A375 (cell line): Measurements from ENCODE around the gene SNRNP35. TPM values are rescaled to one million over a fixed set of nuclear protein-coding genes. Genes with fewer than 3 reads are reported as not detected.

Experiments
- small RNA-seq: library from RNA; depleted of rRNA; stranded (forward); fragments of <200 nt; gene quantifications from one replicate; pipeline ENCODE3, GENCODE V24; 2014
- total RNA-seq: library from RNA; depleted of rRNA; stranded (reverse); fragments of >200 nt; shearing (Covaris generic); gene quantifications from 2 replicates; pipeline ENCODE4 v1.2.3, GENCODE V29; 2014; rRNA removed

The SNRNP35 gene
- total RNA-seq = 30.7 and 33.3 TPM in 2 replicates

GRCh38 chr12:123457980-123458779 lies at the start of gene SNRNP35:
Gene SNRNP35, plus strand, starts transcription at chr12:123458139. Its CDS starts 7,402 bp downstream, at chr12:123465541.

GRCh38 chr12:123436017-123436964 lies 21.6 kb upstream of the SNRNP35 start, which contains the start of gene RILPL2:
Gene RILPL2, minus strand, starts transcription at chr12:123436684. Its CDS starts 264 bp downstream, at chr12:123436420.

Small RNA genes within 50 kb of the gene (small RNA-seq; reads per million reads assigned to genes)
- gene AC145423.2 = not detected

Other genes with a start within 250 kb of the SNRNP35 start
- 37.9 and 64.6 TPM in 2 replicates for gene MPHOSPH9, start 225.0 kb upstream of the SNRNP35 start, total RNA-seq
- 9.8 and 10.0 TPM in 2 replicates for gene MTRFR, start 224.7 kb upstream of the SNRNP35 start, total RNA-seq
- 161 and 167 TPM in 2 replicates for gene CDK2AP1, start 186.3 kb upstream of the SNRNP35 start, total RNA-seq
- 22.6 and 25.7 TPM in 2 replicates for gene SBNO1, start 93.3 kb upstream of the SNRNP35 start, total RNA-seq
- gene KMT5A, start 74.0 kb upstream of the SNRNP35 start, total RNA-seq = 110 and 120 TPM in 2 replicates
- 7.1 and 8.0 TPM in 2 replicates for gene RILPL2, start 21.5 kb upstream of the SNRNP35 start, total RNA-seq
- gene RILPL1, start 75.6 kb downstream of the SNRNP35 start, total RNA-seq = 19.5 and 20.0 TPM in 2 replicates
- 185 and 311 TPM in 2 replicates for gene TMED2, start 126.4 kb downstream of the SNRNP35 start, total RNA-seq
- gene DDX55, start 144.0 kb downstream of the SNRNP35 start, total RNA-seq = 67.4 and 71.7 TPM in 2 replicates
- gene EIF2B1, start 175.5 kb downstream of the SNRNP35 start, total RNA-seq = 133 and 214 TPM in 2 replicates
- gene GTF2H3, start 175.7 kb downstream of the SNRNP35 start, total RNA-seq = 47.3 and 50.1 TPM in 2 replicates
- gene TCTN2, start 213.0 kb downstream of the SNRNP35 start, total RNA-seq = 8.7 and 12.5 TPM in 2 replicates